D341Med (cell line): Measurements from ENCODE around the gene AURKB.
A peak's percentile ranks its signal among the peaks of the same experiment; 100 is the strongest.
"Not testable (repeated sequence)": the region's sequence is repeated elsewhere in the genome, so short reads cannot be mapped to it uniquely, and the experiment has no call there.

Experiments
- DNase-seq: peaks from one replicate; pipeline ENCODE4 v3.0.0; 2012; ENCODE audit warnings: low spot score

The AURKB gene

DNA sequence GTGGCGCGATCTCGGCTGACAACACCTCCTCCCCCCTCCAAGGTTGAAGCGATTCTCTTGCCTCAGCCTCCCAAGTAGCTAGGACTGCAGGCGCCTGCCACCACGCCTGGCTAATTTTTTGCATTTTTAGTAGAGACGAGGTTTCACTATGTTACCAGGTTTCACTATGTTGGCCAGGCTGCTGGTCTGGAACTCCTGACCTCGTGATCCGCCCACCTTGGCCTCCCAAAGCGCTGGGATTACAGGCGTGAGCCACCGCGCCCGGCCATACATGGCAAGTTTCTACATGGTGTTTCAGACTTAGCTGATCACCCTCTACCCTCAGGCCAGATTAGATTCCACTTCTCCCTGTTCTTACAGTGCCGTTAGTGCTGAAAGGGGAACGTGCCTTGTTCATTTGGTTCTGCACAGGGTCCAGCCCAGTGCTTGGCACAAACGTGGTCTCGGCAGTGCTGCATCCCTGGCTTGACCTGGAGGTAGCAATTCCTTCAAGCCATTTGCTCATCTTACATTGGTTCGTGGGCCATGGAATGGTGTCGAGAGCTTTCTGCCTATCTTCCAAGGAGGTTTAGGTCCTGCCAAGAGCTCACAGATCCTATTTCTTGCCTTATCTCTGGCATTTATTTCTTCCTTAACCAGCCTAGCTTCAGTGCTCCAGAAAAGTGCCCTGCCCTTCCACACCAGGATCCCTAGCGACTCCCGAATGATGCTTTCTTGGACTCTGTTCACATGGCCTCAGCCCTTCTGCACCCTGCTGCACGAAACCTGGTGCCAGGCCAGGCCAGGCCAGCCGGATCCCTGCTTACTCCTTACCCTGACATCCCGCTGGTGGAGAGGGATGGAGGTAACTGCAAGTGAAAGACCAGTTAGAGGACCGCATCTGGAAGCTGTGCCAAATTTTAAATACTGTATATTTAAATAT lies 14.8 kb upstream of the AURKB start:
- no peak for DNase-seq

DNA sequence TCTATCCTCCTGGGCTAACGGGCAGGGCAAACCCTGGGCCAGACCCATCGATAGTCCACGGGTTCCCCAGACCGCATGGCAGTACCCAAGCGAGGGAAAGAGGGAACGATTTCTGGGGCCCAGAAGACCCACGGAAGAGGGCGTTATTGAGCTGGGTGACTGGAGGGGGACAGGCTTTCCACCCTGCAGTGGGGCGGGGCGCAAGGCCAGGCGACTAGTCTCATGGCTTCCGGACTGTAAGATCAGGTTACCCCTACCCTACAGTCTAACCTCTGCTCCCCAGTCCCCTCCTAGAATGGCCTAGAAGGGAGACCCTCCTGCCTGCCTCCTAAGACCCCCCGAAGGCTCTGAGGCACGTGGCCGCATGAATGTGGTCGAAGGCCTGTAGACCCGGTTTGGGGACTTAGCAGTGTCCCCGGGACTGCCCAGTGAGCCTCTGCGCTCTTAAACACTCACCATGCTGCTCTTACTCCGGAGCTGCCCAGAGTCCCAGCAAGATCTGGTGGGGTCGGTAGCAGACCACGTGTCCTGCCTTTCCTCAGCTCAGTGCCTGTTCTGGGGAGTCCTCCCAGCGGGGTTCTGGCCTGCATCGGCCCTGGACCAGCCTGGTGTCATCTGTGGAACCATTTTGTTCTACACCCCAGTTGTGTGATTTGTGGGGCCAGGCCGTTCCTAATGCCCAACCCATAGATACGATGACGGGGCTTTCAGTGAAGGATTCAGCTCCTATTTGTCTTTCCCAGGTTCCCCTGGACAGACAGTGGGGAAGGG lies 13.2 kb upstream of the AURKB start:
- peak; percentile 38 for DNase-seq

DNA sequence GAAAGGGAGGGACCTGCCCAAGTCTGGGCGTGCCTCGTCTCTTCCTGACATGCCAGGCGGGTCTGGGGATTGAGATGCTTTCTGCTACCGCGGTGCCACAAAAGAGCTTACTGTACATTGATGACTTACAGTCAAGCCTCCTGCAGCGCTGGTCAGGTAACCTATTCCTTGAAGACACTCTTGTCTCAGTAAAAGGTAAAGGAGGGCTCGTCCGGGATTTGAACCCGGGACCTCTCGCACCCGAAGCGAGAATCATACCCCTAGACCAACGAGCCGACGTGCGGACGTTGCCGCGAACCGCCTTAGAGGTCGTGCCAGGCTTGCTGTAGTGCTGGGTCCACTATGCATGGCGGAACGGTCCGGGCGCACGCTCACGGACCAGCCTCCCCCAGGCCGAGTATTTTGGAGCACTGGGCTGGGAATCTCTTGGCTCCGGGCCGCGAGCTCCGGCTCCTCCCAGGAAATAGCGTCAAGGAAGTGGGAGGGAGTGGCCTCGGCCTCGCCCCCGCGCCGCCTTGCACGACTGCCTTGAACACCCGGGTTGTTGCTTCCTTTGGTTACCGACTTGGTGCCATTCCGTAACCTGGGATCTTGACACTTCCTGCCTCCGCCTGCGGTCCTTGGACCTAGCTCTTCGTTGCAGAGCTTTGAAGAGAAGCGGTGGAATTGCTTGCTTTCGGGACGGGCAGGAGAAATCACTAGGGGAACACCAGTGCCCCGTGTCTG lies 12.4 kb upstream of the AURKB start:
- DNase-seq = peak; percentile 66

DNA sequence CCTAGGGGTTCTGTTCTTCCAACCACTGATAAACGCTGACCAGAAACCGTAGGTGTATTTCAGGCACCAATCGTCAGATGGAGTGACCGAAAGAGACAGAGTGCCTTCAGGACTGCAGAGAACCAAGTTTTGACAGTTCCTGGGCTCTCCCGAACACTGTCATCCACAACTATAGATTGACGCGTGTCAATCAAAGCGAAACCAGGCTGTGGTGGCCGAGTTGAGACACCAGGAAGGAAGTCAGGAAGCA lies 11.9 kb upstream of the AURKB start:
- DNase-seq = no peak

DNA sequence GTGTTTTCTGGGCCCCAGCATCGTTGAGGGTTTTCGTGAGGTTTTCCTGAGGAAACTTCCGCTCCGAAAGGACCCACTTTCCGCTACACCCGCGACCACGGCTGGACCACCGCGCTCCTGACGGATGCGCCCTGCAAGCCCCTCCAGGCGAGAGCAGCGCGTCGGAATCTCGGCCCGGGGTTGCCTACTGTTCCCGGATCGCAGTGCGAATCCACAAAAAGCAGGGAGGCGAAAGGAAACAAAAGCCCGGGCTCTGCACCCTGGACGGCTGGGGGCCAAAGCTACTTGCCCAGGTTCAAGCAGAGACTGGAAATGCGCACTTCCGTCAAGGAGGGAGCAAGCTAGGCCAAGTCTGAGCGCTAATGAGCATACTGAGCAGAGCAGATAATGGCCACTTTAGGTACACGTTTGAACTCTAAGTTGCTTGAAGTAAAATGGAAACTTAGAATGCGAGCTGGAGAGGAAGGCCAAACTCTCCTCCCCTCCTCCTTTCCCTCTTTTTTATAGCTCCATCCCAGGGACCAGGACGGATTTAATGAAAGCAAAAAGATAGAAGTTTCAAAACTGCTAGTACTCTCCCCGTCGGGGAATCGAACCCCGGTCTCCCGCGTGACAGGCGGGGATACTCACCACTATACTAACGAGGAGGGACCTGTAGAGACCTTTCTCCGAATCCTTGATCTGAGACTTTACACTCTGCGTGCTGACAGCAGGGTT lies 11.4 kb upstream of the AURKB start:
- peak; percentile 31 for DNase-seq

DNA sequence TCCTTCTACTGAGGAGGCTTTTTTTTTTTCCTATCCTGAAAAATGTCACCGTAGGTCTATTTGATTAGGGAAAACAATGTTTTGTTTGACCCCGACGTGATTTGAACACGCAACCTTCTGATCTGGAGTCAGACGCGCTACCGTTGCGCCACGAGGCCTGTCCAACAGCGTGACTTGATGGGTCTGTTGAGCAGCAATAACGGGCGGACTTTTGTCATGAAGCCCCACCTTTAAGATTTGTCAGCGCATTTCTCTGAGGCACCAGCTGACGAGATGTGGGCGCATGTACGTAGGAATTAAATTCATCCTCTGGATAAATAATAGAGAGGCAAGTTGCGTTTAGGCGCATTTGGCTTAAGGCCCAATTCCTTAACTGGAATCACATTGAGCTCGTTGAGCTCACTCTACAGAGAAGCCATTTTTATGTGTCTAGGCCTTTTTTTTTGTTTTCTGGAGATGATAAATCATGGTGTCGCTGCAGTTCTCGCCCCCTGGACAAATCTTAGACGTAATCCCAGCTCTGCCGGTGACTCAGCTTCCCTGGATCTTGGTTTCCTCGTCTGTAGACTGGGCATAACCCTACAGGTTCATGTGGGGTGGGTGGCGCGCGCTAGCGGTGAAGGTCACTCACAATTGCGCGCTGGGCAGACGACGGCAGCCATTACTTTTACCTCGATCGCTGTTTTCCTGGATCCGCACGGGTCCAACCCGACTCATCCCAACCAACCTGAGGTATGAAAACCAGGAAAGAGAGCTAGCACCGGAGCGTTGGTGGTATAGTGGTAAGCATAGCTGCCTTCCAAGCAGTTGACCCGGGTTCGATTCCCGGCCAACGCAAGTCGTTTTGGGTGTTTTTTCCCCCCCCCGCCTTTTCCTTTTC lies 10.6 kb upstream of the AURKB start:
- DNase-seq = peak; percentile 61

DNA sequence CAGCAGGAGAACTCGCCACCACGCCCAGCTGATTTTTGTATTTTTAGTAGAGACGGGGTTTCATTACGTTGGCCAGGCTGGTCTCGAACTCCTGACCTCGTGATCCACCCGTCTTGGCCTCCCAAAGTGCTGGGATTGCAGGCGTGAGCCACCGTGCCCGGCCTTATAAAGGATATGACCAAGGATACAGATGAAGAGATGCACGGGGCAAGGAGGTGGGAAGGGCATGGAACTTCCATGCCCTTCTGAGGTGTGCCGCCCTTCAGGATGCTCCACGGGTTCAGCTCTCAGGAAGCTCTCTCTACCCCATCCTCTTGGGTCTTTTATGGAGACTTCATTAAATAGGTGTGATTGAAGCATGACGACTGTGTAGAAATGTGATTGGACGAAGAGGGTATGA lies 3.6 kb upstream of the AURKB start:
- DNase-seq = not testable (repeated sequence)

DNA sequence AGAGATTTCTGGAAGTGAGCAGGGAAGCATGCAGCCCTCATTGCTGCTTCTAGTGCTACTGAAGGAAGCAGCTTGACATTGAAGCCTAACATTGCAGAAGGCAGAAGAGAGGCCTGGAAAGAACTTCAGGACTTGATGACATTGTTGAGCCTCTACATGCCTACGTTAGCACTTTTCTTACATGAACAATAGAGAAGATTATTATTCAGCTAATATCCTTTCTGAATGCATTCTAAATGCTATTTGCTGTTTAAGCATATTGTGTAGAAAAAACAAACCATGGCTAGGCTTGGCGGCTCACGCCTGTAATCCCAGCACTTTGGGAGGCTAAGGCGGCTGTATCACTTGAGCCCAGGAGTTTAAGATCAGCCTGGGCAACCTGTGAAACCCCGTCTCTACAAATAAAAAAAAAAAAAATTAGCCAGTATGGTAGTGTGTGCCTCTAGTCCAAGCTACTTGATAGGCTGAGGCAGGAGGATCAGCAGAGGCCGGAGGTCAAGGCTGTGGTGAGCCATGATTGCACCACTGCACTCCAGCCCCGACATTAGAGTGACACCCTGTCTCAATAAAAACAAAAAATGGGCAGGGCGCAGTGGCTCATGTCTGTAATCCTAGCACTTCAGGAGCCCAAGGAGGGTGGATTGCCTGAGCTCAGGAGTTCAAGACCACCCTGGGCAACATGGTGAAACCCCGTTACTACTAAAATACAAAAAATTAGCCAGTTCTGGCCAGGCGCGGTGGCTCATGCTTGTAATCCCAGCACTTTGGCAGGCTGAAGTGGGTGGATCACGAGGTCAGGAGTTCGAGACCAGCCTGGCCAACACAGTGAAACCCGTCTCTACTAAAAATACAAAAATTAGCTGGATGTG lies 2.2 kb upstream of the AURKB start:
- DNase-seq = no peak

DNA sequence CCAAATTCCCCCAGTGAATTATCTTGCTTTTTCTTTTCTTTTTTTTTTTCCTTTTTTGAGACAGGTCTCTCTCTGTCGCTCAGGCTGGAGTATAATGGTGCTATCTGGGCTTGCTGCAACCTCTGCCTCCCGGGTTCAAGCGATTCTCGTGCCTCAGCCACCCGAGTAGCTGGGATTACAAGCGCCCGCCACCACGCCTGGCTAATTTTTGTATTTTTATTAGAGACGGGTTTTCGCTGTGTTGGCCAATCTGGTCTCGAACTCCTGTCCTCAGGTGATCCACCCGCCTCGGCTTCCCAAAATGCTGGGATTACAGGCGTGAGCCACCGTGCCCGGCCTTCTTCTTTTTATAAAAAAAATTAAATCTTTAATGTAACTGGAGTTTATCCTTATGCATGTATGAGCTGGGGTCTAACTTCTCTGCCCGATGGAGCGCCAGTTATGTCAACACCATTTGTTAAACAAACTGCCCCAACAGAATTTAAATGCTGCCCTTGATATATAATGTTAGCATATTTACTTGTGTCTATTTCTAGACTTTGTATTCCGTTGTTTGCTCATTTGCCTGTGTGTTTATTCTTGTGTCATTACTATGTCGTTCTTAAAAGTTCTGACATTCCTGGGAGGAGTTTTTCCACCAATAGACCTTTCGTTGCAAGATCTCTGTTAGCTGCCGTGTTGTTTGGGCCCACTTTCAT lies 535 bp upstream of the AURKB start:
- no peak for DNase-seq

DNA sequence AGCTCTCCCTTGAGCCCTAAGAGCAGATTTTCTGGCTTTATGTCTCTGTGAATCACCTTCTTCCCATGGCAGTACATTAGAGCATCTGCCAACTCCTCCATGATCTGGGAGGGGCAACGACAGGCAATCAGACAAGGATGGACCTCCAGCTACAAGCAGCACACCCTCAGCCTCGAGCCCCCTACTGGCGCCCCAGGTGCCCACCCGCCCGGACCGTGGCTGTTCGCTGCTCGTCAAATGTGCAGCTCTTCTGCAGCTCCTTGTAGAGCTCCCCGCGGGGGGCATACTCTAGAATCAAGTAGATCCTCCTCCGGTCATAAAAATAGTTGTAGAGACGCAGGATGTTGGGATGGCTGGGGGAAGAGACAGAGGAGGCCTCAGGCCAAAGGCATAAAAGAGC lies 3.8 kb downstream of the AURKB start:
- no peak for DNase-seq

DNA sequence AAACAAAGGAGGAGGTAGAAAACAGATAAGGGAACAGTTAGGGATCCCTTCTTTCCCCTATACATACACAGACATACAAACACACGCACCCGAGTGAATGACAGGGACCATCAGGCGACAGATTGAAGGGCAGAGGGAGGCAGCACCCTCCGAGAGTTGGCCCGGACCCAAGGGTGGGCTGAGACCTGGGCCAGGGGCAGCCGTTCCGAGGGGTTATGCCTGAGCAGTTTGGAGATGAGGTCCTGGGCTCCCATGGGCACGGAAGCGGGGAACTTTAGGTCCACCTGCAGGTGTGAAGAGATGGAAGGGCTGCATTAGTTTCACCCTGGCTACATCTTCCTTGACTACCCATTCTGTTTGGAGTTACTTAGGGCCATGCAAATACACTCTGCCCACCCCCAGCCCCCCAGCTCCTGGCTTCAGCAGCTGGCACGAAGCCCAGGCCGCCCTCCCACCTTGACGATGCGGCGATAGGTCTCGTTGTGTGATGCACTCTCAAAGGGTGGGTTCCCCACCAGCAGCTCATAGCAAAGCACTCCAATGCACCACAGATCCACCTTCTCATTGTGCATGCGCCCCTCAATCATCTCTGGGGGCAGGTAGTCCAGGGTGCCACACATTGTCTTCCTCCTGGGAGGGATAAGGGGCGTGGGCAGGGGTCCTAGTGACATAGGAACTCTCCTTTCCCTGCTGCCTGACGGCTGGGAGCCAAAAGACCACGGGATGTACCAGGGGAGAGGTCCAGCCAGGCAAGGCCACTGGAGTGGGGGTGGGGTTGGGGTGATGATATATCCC lies 5.4 kb downstream of the AURKB start:
- no peak for DNase-seq

DNA sequence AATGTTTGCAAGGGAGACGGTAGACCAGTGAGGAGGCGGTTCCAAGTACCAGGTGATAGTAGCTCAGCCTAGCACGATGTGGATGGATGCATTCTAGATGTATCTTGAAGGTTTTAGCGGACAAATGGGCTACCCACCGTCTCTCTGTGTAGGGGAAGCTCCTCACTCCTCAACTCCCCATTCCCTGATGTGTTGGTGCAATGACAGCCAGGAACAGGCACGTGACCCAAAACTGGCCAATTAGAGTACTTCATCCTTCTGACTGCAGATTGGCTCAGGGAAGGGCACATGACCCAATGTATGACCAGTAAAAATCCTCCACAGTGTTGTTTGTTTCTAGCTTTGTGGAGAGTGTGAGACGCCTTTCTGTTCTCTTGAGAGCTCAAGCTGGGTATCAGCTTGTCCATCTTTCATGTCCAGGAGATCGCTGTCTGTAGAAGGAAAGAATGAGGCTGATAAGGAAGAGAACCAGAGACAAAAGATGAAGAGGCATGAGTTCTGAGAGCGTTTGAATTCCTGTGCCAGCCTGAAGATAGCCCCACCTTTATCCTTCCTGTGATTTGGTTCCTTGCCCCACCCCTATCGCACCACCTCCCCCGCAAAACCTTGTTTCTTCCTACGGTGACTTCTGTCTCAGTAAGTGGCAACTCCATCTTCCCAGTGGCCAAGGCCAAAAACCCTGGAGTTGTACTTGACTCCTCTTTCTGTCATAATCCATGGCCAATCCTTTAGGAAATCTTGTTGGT lies 18.1 kb downstream of the AURKB start:
- DNase-seq = no peak

DNA sequence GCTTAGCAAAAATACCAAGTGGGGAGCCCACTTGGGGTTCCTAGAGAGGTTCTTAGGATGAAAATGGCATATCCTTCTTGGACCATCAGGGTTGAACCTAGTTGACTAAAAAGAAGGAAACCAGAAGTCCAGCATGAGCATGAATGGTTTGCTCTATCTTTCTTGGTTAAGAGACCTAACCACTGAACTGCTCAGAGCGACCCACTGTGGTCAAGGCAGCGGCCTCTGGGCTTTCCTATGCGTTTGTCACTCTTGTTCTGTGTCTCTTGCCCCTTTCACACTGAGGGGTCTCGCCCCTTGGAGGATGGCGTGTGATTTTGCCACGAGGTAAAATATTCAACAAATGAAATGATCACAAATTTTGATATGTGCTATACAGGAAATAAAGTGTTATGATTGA lies 19.9 kb downstream of the AURKB start:
- DNase-seq = no peak

DNA sequence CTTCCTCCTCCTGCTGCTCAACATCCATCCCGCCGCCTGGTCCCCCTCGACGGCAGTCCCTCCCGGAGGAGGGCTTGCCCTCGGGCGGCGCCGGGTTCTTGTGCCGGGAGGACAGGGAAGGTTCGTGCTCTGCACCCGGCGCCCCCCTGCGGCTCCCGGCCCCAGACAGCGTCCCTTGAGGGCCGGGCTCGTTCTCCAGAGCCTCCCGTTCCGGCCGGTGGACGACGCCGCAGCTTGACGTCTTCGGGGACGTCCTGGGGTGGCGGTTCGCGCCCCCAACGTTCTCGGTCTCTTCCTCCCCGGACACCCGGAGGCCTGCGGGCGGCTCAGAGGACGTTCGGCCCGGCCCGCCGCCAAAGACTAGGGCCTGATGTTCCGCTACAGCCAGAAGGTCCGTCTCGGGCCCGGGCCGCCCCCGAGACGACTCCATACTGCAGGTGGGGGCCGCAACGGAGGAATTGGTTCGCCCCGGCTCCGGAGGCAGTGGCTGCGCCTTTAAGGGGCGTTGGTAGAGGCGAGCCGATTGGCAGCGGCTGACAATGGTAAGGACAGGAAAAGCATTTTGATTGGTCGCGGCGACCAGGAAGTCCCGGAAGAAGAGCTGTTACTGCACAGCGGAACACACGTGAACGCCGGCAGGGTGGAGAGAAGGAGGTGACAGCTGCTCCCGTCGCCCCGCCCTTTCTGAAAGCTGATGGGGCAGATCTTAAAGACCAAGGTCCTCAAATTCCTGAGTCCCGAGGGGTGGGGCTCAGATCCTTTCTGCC lies 20.5 kb downstream of the AURKB start, which contains the start of gene BORCS6:
Gene BORCS6, minus strand, starts transcription at position 470 of the 767 bp plus-strand sequence. Its CDS starts 40 bp downstream, at position 430.
- peak; percentile 81 for DNase-seq

DNA sequence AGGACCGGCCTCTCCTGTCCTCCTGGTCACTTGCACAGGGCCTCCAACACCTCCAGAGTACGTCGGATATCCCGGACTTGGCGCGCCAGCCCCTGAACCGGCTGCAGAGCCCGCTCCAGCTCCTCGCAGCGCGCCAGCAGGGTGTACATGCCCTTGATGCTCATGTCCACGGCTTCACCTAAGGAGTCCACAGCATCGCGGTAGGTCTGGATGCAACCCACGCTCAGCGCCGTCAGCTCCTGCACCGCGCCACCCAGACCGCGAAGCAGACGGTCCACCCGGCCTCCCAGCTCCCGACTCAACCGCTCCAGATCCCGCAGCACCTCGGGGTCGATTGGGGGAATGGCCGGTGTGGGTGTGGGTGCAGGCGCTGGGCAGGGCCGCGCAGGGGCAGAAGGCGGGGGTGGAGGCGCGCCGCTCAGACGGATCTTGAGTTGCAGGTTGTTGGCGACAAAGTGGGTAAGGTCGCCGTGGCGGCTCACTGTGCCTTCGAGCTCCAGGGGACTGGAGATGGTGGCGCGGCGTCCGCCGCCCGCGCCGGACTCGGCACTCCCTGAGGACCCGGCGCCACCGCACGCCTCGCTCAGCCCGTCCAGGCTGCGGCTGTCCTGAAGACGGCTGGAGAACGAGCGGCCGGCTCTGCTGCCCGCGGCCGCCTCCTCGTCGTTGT lies 21.2 kb downstream of the AURKB start:
- no peak for DNase-seq

DNA sequence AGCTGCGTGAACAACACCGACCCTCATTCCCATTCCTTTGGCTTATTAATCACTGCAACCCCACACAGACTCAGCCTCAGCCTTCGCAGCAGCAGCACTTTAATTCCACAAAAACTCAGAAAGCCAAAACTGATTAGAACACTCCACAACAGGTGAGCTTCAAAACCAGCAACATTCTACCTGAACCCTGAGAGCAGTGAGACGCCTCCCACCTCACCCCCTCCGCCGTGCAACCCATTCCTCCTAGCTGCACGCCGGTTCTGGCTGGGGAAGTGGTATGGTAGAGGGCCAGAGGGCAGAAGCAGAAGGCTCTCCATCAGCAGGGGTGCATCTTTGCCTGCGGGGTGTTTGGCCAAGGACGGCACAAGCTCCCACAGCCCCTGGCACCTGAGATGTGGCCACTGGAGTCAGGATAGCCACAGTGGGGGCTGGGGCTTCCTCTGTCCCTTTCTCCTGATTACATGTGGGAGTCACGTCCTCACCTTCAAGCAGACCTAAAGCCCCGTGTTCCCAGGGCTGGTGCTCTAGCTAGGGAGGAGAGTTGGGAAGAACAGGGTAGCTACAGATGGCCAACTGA lies 22.0 kb downstream of the AURKB start:
- DNase-seq = no peak
